Measurements from ENCODE around the gene SMCP. TPM values are rescaled to one million over a fixed set of nuclear protein-coding genes. Genes with fewer than 3 reads are reported as not detected.

The SMCP gene
- total RNA-seq, 6 experiments from 2014 or later: not detected

GRCh38 chr1:152884966-152885624, 7.0 kb downstream of the SMCP start:
- TF ChIP-seq CTCF (IDR thresholded peaks at IDR 0.05): no peak

DNA sequence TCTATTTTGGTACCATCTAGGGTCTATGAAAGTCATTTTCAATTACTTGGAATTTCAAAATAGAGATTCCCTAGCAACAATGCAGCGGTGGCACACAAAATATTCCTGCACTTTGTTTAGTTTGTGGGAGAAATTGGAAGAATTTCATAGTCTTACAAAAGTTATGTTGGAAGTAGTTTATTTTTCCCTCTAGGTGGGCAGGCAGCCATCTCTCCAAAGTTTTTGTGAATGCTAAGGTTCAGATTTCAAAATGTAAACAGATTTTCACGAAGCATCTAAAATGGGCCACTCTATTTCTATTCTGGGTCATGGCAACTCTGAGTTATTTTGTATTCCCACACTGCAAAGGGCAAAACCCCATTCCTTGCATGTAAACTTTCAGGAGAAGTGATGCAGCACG, 8.0 kb downstream of the SMCP start:
- Mint-ChIP-seq H3K4me1 (ENCODE audit: low read depth) (peaks cover 34% of the 10 kb centered on the region; the same call in 1 of the 2 replicates), H3K27me3 (ENCODE audit: insufficient read depth) (no peaks in the 10 kb centered on the region), H3K36me3 (ENCODE audit: low read depth) (no peaks in the 10 kb centered on the region), H3K4me3 (no peak overlapping the region), H3K9me3 (peaks cover 5% of the 10 kb centered on the region), H3K27ac (no peak overlapping the region)
- no peak for TF ChIP-seq CTCF (IDR thresholded peaks at IDR 0.05)
- DNase-seq: peak; percentile 24

More at GRCh38 chr1:152884966-152885624, 7.0 kb downstream of the SMCP start:
- H3K36me3 Mint-ChIP-seq (ENCODE audit: low read depth): no peaks in the 10 kb centered on the region
- H3K4me3 Mint-ChIP-seq: no peak overlapping the region; the same call in 1 of the 2 replicates
- H3K27me3 Mint-ChIP-seq (ENCODE audit: insufficient read depth): no peaks in the 10 kb centered on the region
- peaks cover 5% of the 10 kb centered on the region for H3K9me3 Mint-ChIP-seq
- no peak overlapping the region; the same call in 1 of the 2 replicates for H3K27ac Mint-ChIP-seq
- DNase-seq: peak; percentile 64
- peaks cover 34% of the 10 kb centered on the region; the same call in 1 of the 2 replicates for H3K4me1 Mint-ChIP-seq (ENCODE audit: low read depth)

DNA sequence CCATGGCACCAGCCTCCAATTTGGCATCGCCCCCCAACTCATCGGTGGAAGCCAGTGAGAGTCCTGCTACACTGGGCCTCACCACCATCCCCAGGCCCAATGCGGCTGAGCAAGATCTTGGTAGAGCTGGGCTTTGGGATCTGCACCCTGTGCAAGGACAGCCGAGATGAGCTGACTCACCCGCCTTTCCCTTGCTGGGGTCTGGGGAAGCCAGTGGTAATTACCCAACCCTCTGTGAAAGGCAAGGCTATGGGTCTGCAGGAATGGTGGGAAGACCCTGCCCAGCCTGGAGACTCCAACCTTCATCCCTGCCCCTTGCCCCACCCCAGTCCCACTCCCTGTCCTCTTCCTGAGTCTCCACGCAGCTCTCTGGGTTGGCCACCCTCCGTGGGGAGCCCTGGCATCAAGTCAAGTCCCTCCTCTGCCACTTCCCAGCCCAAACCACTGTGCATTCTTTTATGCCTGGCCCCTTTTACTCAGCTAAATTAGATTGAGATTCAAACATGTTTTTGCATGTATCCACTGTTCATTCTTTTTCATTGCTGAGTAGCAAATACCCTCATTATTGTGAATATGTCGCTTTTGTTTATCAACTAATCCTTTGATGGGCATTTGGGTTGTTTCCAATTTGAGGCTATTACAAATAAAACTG, 8.8 kb downstream of the SMCP start:
- DNase-seq: no peak
- Mint-ChIP-seq H3K27me3 (ENCODE audit: insufficient read depth) (no peaks in the 10 kb centered on the region), H3K36me3 (ENCODE audit: low read depth) (no peaks in the 10 kb centered on the region), H3K4me3 (no peak overlapping the region), H3K27ac (no peak overlapping the region), H3K9me3 (peaks cover 9% of the 10 kb centered on the region), H3K4me1 (ENCODE audit: low read depth) (peaks cover 34% of the 10 kb centered on the region; the same call in 1 of the 2 replicates)
- no peak for TF ChIP-seq CTCF (IDR thresholded peaks at IDR 0.05)

DNA sequence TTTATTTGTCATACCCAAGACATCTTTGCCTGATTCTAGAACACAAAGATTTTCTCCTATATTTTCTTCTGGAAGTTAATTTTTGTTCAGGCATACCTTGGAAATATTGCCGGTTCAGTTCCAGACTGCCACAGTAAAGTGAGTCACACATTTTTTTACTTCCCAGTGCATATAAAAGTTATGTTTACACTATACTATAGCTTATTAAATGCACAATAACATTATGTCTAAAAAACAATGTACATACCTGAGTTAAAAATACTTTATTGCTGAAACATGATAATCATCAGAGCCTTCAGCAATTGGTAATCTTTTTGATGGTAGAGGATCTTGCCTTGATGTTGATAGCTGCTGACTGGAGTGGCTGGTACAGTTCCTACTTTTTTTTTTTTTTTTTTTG, 10.0 kb downstream of the SMCP start:
- H3K36me3 Mint-ChIP-seq (ENCODE audit: low read depth): no peaks in the 10 kb centered on the region
- no peak for DNase-seq
- no peak for TF ChIP-seq CTCF (IDR thresholded peaks at IDR 0.05)
- H3K9me3 Mint-ChIP-seq: peaks cover 4% of the 10 kb centered on the region; the same call in 1 of the 2 replicates
- no peak overlapping the region for H3K27ac Mint-ChIP-seq
- no peaks in the 10 kb centered on the region for H3K27me3 Mint-ChIP-seq (ENCODE audit: insufficient read depth)
- H3K4me3 Mint-ChIP-seq: no peak overlapping the region
- H3K4me1 Mint-ChIP-seq (ENCODE audit: low read depth): peaks cover 34% of the 10 kb centered on the region; the same call in 1 of the 2 replicates

GRCh38 chr1:152899027-152899426, 20.9 kb downstream of the SMCP start:
- H3K27ac Mint-ChIP-seq: no peak overlapping the region
- peaks cover 4% of the 10 kb centered on the region; the same call in 1 of the 2 replicates for H3K27me3 Mint-ChIP-seq (ENCODE audit: insufficient read depth)
- no peaks in the 10 kb centered on the region for H3K4me1 Mint-ChIP-seq (ENCODE audit: low read depth)
- H3K36me3 Mint-ChIP-seq (ENCODE audit: low read depth): no peaks in the 10 kb centered on the region; the same call in 1 of the 2 replicates
- H3K4me3 Mint-ChIP-seq: no peak overlapping the region
- H3K9me3 Mint-ChIP-seq: peaks cover 10% of the 10 kb centered on the region
- TF ChIP-seq CTCF (IDR thresholded peaks at IDR 0.05): no peak
- DNase-seq: no peak

Data from HFFc6 (cell line).